BJ (cell line): Measurements from ENCODE around the gene MUS81. TPM values are rescaled to one million over a fixed set of nuclear protein-coding genes. Genes with fewer than 3 reads are reported as not detected.
A peak's percentile ranks its signal among the peaks of the same experiment; 100 is the strongest.

Experiments used
- CTCF ChIA-PET: fragments of 350-600 bp; formaldehyde crosslinking; extraction: SDS; loops from one replicate; lab custom pipeline; 2021; ENCODE audit warnings: antibody characterized with exemption, inconsistent platforms; lab: Yijun Ruan, JAX
- POLR2A ChIA-PET: fragments of 300-600 bp; sonication (Branson Sonifier 250); formaldehyde crosslinking; extraction: SDS; loops from one replicate; lab custom pipeline; 2021; ENCODE audit warnings: antibody characterized with exemption; lab: Charles Lee
- DNase-seq: peaks from one replicate; pipeline ENCODE4 v3.0.0-alpha.2; 2011; ENCODE audit warnings: low read depth
- H3K27me3 ChIP-seq: 2 replicates; pipeline ENCODE4 v1.6.0; 2011; ENCODE audit warnings: low read length; ENCODE audit not compliant: control insufficient read depth, insufficient read depth
- H3K36me3 ChIP-seq: 2 replicates; pipeline ENCODE4 v1.5.1; 2011; ENCODE audit warnings: low read length; ENCODE audit not compliant: control insufficient read depth, insufficient read depth
- H3K4me3 ChIP-seq: 2 replicates; pipeline ENCODE4 v1.5.1; 2011; ENCODE audit warnings: low read depth, mild to moderate bottlenecking, control low read depth, low read length
- CTCF ChIP-seq: IDR thresholded peaks from 2 replicates; pipeline ENCODE4 v1.5.1; 2011; ENCODE audit warnings: low read depth, mild to moderate bottlenecking, control low read depth, inconsistent platforms, low read length, moderate library complexity; ENCODE audit not compliant: insufficient read depth
- polyA plus RNA-seq: library from polyadenylated mRNA; depleted of rRNA; stranded (reverse); fragments of >200 nt; gene quantifications from 2 replicates; pipeline ENCODE4 v1.2.3, GENCODE V29; 2011

MUS81 gene
- polyA plus RNA-seq, 1 experiment = 63.8 TPM

GRCh38 chr11:65870307-65870658 lies 10.1 kb downstream of the MUS81 start:
- POLR2A ChIA-PET = no interaction called here
- Histone ChIP-seq H3K4me3 (no peak overlapping the region), H3K36me3 (peaks cover 33% of the 10 kb centered on the region), H3K27me3 (no peaks in the 10 kb centered on the region)
- CTCF ChIA-PET = interaction anchor here (1.8 to 6.9 kb wide), 3 partner anchors 10 to 152 kb away, joined by 5 to 70 read pairs (median 68); partner anchors contain the start of gene MUS81
- DNase-seq = no peak
- TF ChIP-seq CTCF = no peak

- Histone ChIP-seq H3K27me3 (no peaks in the 10 kb centered on the region), H3K4me3 (peak overlapping the region; percentile 57), H3K36me3 (peaks cover 30% of the 10 kb centered on the region)
- ChIA-PET CTCF (interaction anchor here (0.7 to 6.9 kb wide), 8 partner anchors 10 to 159 kb away, joined by 3 to 70 read pairs (median 4); partner anchors contain the start of genes FIBP, KAT5 and MUS81), POLR2A (interaction anchor here (0.6 to 1.4 kb wide), 4 partner anchors 10 to 17 kb away, joined by 3 to 7 read pairs (median 6); partner anchors contain the start of genes CFL1, FIBP and MUS81)
- no peak for TF ChIP-seq CTCF
- DNase-seq = no peak
Measured at GRCh38 chr11:65870706-65871681, 10.8 kb downstream of the MUS81 start.

GRCh38 chr11:65871811-65872548 lies 11.7 kb downstream of the MUS81 start:
- Histone ChIP-seq H3K27me3 (no peaks in the 10 kb centered on the region), H3K36me3 (peaks cover 24% of the 10 kb centered on the region), H3K4me3 (peak overlapping the region; percentile 57)
- ChIA-PET POLR2A (interaction anchor here (0.6 to 1.4 kb wide), 4 partner anchors 12 to 16 kb away, joined by 6 to 12 read pairs (median 6); partner anchors contain the start of genes CFL1, FIBP and MUS81), CTCF (interaction anchor here (0.8 to 6.9 kb wide), 10 partner anchors 11 to 150 kb away, joined by 3 to 70 read pairs (median 4); partner anchors contain the start of genes BANF1, CFL1, FIBP and MUS81)
- DNase-seq = no peak
- peak; percentile 45; the same call in 1 of the 2 replicates for TF ChIP-seq CTCF

GRCh38 chr11:65872586-65873317 lies 12.5 kb downstream of the MUS81 start, which contains the start of gene EFEMP2:
TSS of gene EFEMP2 (minus strand) at chr11:65872800. CDS start at chr11:65872354, 446 bp downstream.
- no peak for TF ChIP-seq CTCF
- Histone ChIP-seq H3K36me3 (peaks cover 20% of the 10 kb centered on the region), H3K4me3 (peak within 1 kb of the TSS; percentile 57), H3K27me3 (no peaks in the 10 kb centered on the region)
- POLR2A ChIA-PET = interaction anchor here (0.6 to 1.4 kb wide), 2 partner anchors 15 kb away, joined by 6 to 12 read pairs; partner anchors contain the start of genes CFL1 and FIBP
- CTCF ChIA-PET = interaction anchor here (0.8 to 6.9 kb wide), 8 partner anchors 11 to 130 kb away, joined by 3 to 70 read pairs (median 6); partner anchors contain the start of genes BANF1, CFL1, FIBP and MUS81
- no peak for DNase-seq
